Measurements from ENCODE around the gene ZIM2.

DNA sequence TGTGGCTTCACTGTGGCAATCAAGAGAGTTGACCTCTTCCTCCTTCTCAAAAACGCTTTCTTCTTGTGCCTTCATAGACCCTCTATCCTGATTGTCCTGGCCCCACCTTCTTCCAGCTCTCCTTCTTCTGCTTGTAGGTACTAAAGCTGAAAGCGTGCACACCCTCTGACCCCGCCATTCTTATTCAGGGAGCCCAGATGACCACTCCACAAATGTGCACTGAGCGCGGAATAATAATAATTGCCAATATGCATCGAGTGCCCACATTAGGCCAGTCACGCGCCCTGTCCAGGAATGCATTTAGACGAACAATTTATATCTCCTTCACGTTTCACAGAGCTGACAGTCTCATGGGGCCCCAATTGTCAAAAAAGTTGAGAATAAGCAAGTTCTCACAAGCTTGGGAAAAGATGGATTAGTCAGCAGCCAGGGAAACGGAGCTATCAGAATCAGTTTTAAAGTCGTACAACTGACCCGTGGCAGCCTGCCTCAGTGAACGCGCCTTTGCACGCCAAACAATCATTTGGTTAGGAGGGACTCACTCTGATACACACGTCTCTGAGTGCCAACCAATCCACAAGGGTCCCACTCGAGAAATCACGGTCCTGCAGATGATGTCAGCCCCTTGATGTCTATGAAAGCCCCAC, 36.7 kb upstream of the ZIM2 start:
- no peak for TF ChIP-seq GATA2 (IDR thresholded peaks at IDR 0.05; ENCODE audit: low read depth, low read length)
- no peak for TF ChIP-seq GATA3 (IDR thresholded peaks at IDR 0.05; ENCODE audit: low read depth, low read length)

Measured in SH-SY5Y (cell line).